Measurements from ENCODE around the gene ISOC2. TPM values are rescaled to one million over a fixed set of nuclear protein-coding genes. Genes with fewer than 3 reads are reported as not detected.
A peak's percentile ranks its signal among the peaks of the same experiment; 100 is the strongest.
"Not testable (repeated sequence)": the region's sequence is repeated elsewhere in the genome, so short reads cannot be mapped to it uniquely, and the experiment has no call there.

ISOC2 gene
- total and polyA plus RNA-seq, 12 donors: 42.5 to 117 (median 50.0) TPM

DNA sequence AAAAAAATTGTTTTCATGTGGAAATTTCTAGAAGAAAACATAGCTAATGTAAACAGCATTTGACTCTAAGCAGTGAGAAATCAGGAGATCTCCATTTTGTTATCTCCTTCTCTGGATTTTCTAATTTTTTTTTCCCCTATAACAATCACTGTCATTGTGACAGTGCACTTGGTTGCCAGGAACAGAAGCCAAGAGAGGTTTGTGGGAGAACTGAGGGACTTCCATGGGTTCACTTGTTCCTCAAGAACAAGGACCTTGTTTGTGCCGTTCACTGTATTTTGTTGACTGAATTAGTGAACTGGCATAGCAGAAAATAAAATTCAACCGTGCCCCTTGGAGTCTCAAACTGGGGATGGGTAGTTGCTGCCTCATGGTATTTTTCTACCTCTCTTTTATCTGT lies 35.4 kb downstream of the ISOC2 start:
- Histone ChIP-seq H3K4me1 (peaks cover 0 to 4% (median 0%) of the 10 kb centered on the region in 9 donors), H3K9me3 (no peaks in the 10 kb centered on the region), H3K27ac (no peak overlapping the region), H3K4me3 (no peak overlapping the region), H3K36me3 (no peaks in the 10 kb centered on the region), H3K27me3 (peaks cover 0 to 71% (median 35%) of the 10 kb centered on the region in 7 donors)
- no peak for DNase-seq
- 66 to 74% methylated on average over 2 of the region's 2 CpGs for WGBS, 2 donors
- ATAC-seq: no peak
- TF ChIP-seq CTCF (IDR thresholded peaks at IDR 0.05): no peak
- intact Hi-C loops (cut with DNase I): no loop called here

DNA sequence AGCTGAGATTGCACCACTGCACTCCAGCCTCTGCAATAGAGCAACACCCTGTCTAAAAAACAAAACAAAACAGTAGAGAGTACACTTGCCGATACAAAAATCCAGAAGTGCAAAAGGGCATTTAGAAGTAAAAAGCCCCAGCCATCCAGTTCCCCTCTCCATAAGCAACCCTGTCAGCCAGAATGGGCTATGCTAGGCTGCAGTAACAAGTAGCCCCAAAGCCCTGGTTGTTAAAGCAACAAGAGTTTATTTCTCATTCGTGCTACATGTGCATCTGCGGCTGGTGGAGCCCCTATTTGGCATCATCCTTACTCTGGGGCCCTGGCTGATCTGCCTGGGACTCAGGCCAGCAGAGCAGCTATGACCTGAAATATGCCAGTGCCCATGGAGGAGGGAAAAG lies 36.9 kb downstream of the ISOC2 start:
- 72 to 74% methylated on average over 3 of the region's 3 CpGs for WGBS, 2 donors
- TF ChIP-seq CTCF (IDR thresholded peaks at IDR 0.05): no peak
- H3K9me3 ChIP-seq: no peaks in the 10 kb centered on the region
- no peak overlapping the region for H3K4me3 ChIP-seq
- intact Hi-C loops (cut with DNase I): no loop called here
- DNase-seq (no peak), ATAC-seq (no peak)
- peaks cover 0 to 4% (median 0%) of the 10 kb centered on the region in 9 donors for H3K4me1 ChIP-seq
- H3K27me3 ChIP-seq: peaks cover 0 to 61% (median 21%) of the 10 kb centered on the region in 7 donors
- H3K36me3 ChIP-seq: no peaks in the 10 kb centered on the region
- no peak overlapping the region for H3K27ac ChIP-seq

DNA sequence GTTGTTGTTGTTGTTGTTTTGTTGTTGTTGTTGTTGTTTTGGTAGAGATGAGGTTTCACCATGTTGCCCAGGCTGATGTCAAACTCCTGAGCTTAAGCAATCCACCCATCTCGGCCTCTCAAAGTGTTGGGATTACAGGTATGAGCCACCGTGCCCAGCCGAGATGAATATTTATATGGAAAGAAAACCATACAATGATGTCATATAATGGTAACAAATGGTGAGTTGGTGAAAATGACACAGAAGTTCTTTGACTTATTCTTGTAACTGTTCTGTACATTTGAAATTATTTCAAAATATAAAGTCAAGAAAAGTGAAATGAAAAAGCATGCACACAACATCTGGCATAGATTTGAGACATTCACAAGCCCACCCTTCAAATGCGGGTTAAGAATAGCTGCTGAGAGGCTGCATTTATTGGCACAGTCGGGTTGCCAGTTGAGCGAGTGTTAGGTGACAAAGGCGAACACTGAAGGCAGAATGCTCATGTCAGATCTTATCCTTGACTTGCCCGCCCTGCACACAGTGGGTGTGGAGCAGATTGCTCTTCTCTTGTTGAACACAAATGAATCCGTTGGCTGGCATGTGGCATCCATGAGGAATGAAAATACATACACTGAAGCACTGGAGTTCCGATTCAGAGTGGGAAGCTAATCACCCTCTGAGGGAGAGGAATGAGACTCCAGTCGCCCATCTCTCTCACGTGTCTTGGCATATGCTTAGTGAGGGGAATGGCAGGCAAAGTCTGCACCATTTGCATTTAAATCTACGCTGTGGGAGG lies 38.0 kb downstream of the ISOC2 start:
- DNase-seq (no peak), ATAC-seq (peak in 2 of 8 donors; percentile 14 to 31)
- Histone ChIP-seq H3K4me1 (peaks cover 0 to 4% (median 0%) of the 10 kb centered on the region in 9 donors), H3K4me3 (no peak overlapping the region), H3K27ac (no peak overlapping the region), H3K36me3 (no peaks in the 10 kb centered on the region), H3K27me3 (peaks cover 0 to 60% (median 10%) of the 10 kb centered on the region in 7 donors), H3K9me3 (no peaks in the 10 kb centered on the region)
- 47 to 58% methylated on average over 13 of the region's 13 CpGs for WGBS, 2 donors
- intact Hi-C loops (cut with DNase I): no loop called here
- no peak for TF ChIP-seq CTCF (IDR thresholded peaks at IDR 0.05)

GRCh38 chr19:55421281-55421680 lies 40.2 kb downstream of the ISOC2 start:
- peaks cover 0 to 42% (median 8%) of the 10 kb centered on the region in 7 donors for H3K27me3 ChIP-seq
- H3K9me3 ChIP-seq; H3K4me3 ChIP-seq; intact Hi-C loops (cut with DNase I); H3K4me1 ChIP-seq; H3K36me3 ChIP-seq; H3K27ac ChIP-seq; ATAC-seq; DNase-seq: not testable (repeated sequence)
- WGBS, 2 donors: 58 to 61% methylated on average over 4 of the region's 4 CpGs
